Activated naive CD8-positive, alpha-beta T cell treated with anti-CD3 and anti-CD28 coated beads, Interleukin-2, amount 50 U/mL, for 24 hours (primary cell): ENCODE data around the gene ARHGEF18.
A peak's percentile ranks its signal among the peaks of the same experiment; 100 is the strongest.

ENCODE experiments used
- ATAC-seq: fragments of 150-1000 bp; cut with Tn5 transposase; one replicate; pipeline ENCODE4 v1.10.0; 2021
- DNase-seq: peaks from one replicate; pipeline ENCODE4 v3.0.0; 2021
- H3K27ac Mint-ChIP-seq: one replicate; pipeline ENCODE4 v1.8.0; 2021; ENCODE audit warnings: mild to moderate bottlenecking, mixed read lengths
- H3K27me3 Mint-ChIP-seq: one replicate; pipeline ENCODE4 v1.8.0; 2021; ENCODE audit warnings: mixed read lengths
- H3K36me3 Mint-ChIP-seq: one replicate; pipeline ENCODE4 v1.8.0; 2021; ENCODE audit warnings: low read depth, mixed read lengths
- H3K4me1 Mint-ChIP-seq: one replicate; pipeline ENCODE4 v1.8.0; 2021; ENCODE audit warnings: mixed read lengths
- H3K4me3 Mint-ChIP-seq: one replicate; pipeline ENCODE4 v1.8.0; 2021; ENCODE audit warnings: mild to moderate bottlenecking, moderate library complexity, mixed read lengths
- H3K9me3 Mint-ChIP-seq: one replicate; pipeline ENCODE4 v1.8.0; 2021; ENCODE audit warnings: mixed read lengths

ARHGEF18 gene

GRCh38 chr19:7386308-7386707, 37.6 kb downstream of the ARHGEF18 start:
- Mint-ChIP-seq H3K27me3 (no peaks in the 10 kb centered on the region), H3K9me3 (no peaks in the 10 kb centered on the region), H3K27ac (peak overlapping the region; percentile 70), H3K4me3 (no peak overlapping the region), H3K36me3 (peaks cover 8% of the 10 kb centered on the region), H3K4me1 (peaks cover 18% of the 10 kb centered on the region)
- peak; percentile 50 for ATAC-seq
- DNase-seq, result peak; percentile 24

- no peak for ATAC-seq
- no peaks in the 10 kb centered on the region for H3K27me3 Mint-ChIP-seq
Measured at GRCh38 chr19:7386769-7387168, 38.0 kb downstream of the ARHGEF18 start.

GRCh38 chr19:7391218-7391670, 42.5 kb downstream of the ARHGEF18 start:
- H3K36me3 Mint-ChIP-seq, result peaks cover 9% of the 10 kb centered on the region

More at GRCh38 chr19:7386769-7387168, 38.0 kb downstream of the ARHGEF18 start:
- peaks cover 18% of the 10 kb centered on the region for H3K4me1 Mint-ChIP-seq
- H3K4me3 Mint-ChIP-seq, result no peak overlapping the region
- peak overlapping the region; percentile 70 for H3K27ac Mint-ChIP-seq
- no peaks in the 10 kb centered on the region for H3K9me3 Mint-ChIP-seq
- no peak for DNase-seq
- peaks cover 10% of the 10 kb centered on the region for H3K36me3 Mint-ChIP-seq

GRCh38 chr19:7393459-7393858, 44.7 kb downstream of the ARHGEF18 start:
- peaks cover 35% of the 10 kb centered on the region for H3K4me1 Mint-ChIP-seq
- peaks cover 6% of the 10 kb centered on the region for H3K36me3 Mint-ChIP-seq
- no peaks in the 10 kb centered on the region for H3K9me3 Mint-ChIP-seq
- peak overlapping the region; percentile 86 for H3K4me3 Mint-ChIP-seq
- no peak for DNase-seq
- no peaks in the 10 kb centered on the region for H3K27me3 Mint-ChIP-seq
- H3K27ac Mint-ChIP-seq, result peak overlapping the region; percentile 68
- ATAC-seq, result no peak

More at GRCh38 chr19:7391218-7391670, 42.5 kb downstream of the ARHGEF18 start:
- Mint-ChIP-seq H3K4me3 (no peak overlapping the region), H3K9me3 (no peaks in the 10 kb centered on the region), H3K27me3 (no peaks in the 10 kb centered on the region), H3K27ac (no peak overlapping the region), H3K4me1 (peaks cover 35% of the 10 kb centered on the region)
- DNase-seq (no peak), ATAC-seq (no peak)

- H3K4me1 Mint-ChIP-seq, result peaks cover 40% of the 10 kb centered on the region
- peaks cover 9% of the 10 kb centered on the region for H3K36me3 Mint-ChIP-seq
- peak overlapping the region; percentile 86 for H3K4me3 Mint-ChIP-seq
- H3K27me3 Mint-ChIP-seq, result no peaks in the 10 kb centered on the region
- no peak for DNase-seq
- peak overlapping the region; percentile 82 for H3K27ac Mint-ChIP-seq
- no peaks in the 10 kb centered on the region for H3K9me3 Mint-ChIP-seq
- no peak for ATAC-seq
Measured at GRCh38 chr19:7393939-7394730, 45.4 kb downstream of the ARHGEF18 start.

GRCh38 chr19:7394731-7395359, 46.1 kb downstream of the ARHGEF18 start:
- H3K36me3 Mint-ChIP-seq, result peaks cover 7% of the 10 kb centered on the region
- H3K9me3 Mint-ChIP-seq, result no peaks in the 10 kb centered on the region
- H3K4me3 Mint-ChIP-seq, result peak overlapping the region; percentile 86
- H3K27me3 Mint-ChIP-seq, result no peaks in the 10 kb centered on the region
- peak overlapping the region; percentile 82 for H3K27ac Mint-ChIP-seq
- peak; percentile 83 for ATAC-seq
- peak; percentile 92 for DNase-seq
- peaks cover 43% of the 10 kb centered on the region for H3K4me1 Mint-ChIP-seq

GRCh38 chr19:7395360-7396066, 46.8 kb downstream of the ARHGEF18 start:
- ATAC-seq, result peak; percentile 37
- peak; percentile 21 for DNase-seq
- Mint-ChIP-seq H3K4me3 (peak overlapping the region; percentile 86), H3K27me3 (no peaks in the 10 kb centered on the region), H3K9me3 (no peaks in the 10 kb centered on the region), H3K36me3 (peaks cover 9% of the 10 kb centered on the region), H3K27ac (peak overlapping the region; percentile 72), H3K4me1 (peaks cover 43% of the 10 kb centered on the region)

GRCh38 chr19:7397687-7398086, 49.0 kb downstream of the ARHGEF18 start:
- H3K4me3 Mint-ChIP-seq, result no peak overlapping the region
- no peak overlapping the region for H3K27ac Mint-ChIP-seq
- DNase-seq (no peak), ATAC-seq (no peak)
- H3K27me3 Mint-ChIP-seq, result no peaks in the 10 kb centered on the region
- H3K9me3 Mint-ChIP-seq, result no peaks in the 10 kb centered on the region
- peaks cover 45% of the 10 kb centered on the region for H3K4me1 Mint-ChIP-seq
- H3K36me3 Mint-ChIP-seq, result peaks cover 19% of the 10 kb centered on the region
